ENCODE data around the gene VPS11. TPM values are rescaled to one million over a fixed set of nuclear protein-coding genes. Genes with fewer than 3 reads are reported as not detected.
A peak's percentile ranks its signal among the peaks of the same experiment; 100 is the strongest.

Gene VPS11
- total RNA-seq, 4 donors from 2014 or later, result 15.2 to 28.4 (median 18.2) TPM

GRCh38 chr11:119085437-119085847 lies 17.8 kb downstream of the VPS11 start:
- Histone ChIP-seq H3K9me3 (no peaks in the 10 kb centered on the region), H3K4me1 (peaks cover 13 to 32% (median 16%) of the 10 kb centered on the region in 3 donors), H3K27ac (peak overlapping the region; percentile 87 to 98 (median 94)), H3K36me3 (peaks cover 10 to 26% (median 13%) of the 10 kb centered on the region in 3 donors), H3K4me3 (peak overlapping the region; percentile 63 to 95 (median 82)), H3K27me3 (no peaks in the 10 kb centered on the region)
- 0% methylated on average over 8 of the region's 13 CpGs; no CpG with 5 or more reads in 1 of the 2 donors for WGBS, 2 donors
- intact Hi-C loops (cut with DNase I), result no loop called here
- no peak for DNase-seq
- no peak for TF ChIP-seq POLR2A (IDR thresholded peaks at IDR 0.05)
- no peak for TF ChIP-seq CTCF (IDR thresholded peaks at IDR 0.05)

- intact Hi-C loops (cut with DNase I), result no loop called here
- WGBS, 2 donors, result 86 to 89% methylated on average over 6 of the region's 6 CpGs
- Histone ChIP-seq H3K9me3 (no peaks in the 10 kb centered on the region), H3K4me3 (no peak overlapping the region), H3K36me3 (peaks cover 0 to 17% (median 2%) of the 10 kb centered on the region in 3 donors), H3K27ac (no peak overlapping the region), H3K4me1 (peaks cover 13 to 40% (median 16%) of the 10 kb centered on the region in 3 donors), H3K27me3 (no peaks in the 10 kb centered on the region)
- DNase-seq, result no peak
- TF ChIP-seq POLR2A (IDR thresholded peaks at IDR 0.05) (no peak), CTCF (IDR thresholded peaks at IDR 0.05) (no peak)
Measured at GRCh38 chr11:119087123-119087522, 19.5 kb downstream of the VPS11 start.

- no peak for DNase-seq
- Histone ChIP-seq H3K36me3 (peaks cover 0 to 17% (median 0%) of the 10 kb centered on the region in 3 donors), H3K27me3 (no peaks in the 10 kb centered on the region), H3K4me1 (peaks cover 17 to 47% (median 19%) of the 10 kb centered on the region in 3 donors), H3K9me3 (no peaks in the 10 kb centered on the region), H3K27ac (no peak overlapping the region), H3K4me3 (no peak overlapping the region)
- intact Hi-C loops (cut with DNase I), result no loop called here
- TF ChIP-seq CTCF (IDR thresholded peaks at IDR 0.05), result no peak
- TF ChIP-seq POLR2A (IDR thresholded peaks at IDR 0.05), result no peak
- 80 to 100% methylated on average over 1 of the region's 2 CpGs for WGBS, 2 donors
Measured at GRCh38 chr11:119087747-119088241, 20.2 kb downstream of the VPS11 start.

GRCh38 chr11:119088406-119088805 lies 20.8 kb downstream of the VPS11 start:
- no peaks in the 10 kb centered on the region for H3K9me3 ChIP-seq
- TF ChIP-seq POLR2A (IDR thresholded peaks at IDR 0.05) (no peak), CTCF (IDR thresholded peaks at IDR 0.05) (no peak)
- no peak overlapping the region for H3K4me3 ChIP-seq
- intact Hi-C loops (cut with DNase I), result no loop called here
- H3K36me3 ChIP-seq, result peaks cover 0 to 16% (median 0%) of the 10 kb centered on the region in 3 donors
- 91 to 92% methylated on average over 9 of the region's 9 CpGs for WGBS, 2 donors
- no peak for DNase-seq
- H3K27ac ChIP-seq, result no peak overlapping the region
- H3K4me1 ChIP-seq, result peaks cover 23 to 53% (median 25%) of the 10 kb centered on the region in 3 donors
- no peaks in the 10 kb centered on the region for H3K27me3 ChIP-seq

GRCh38 chr11:119089319-119089718 lies 21.7 kb downstream of the VPS11 start:
- Histone ChIP-seq H3K9me3 (no peaks in the 10 kb centered on the region), H3K27ac (no peak overlapping the region), H3K27me3 (no peaks in the 10 kb centered on the region), H3K4me3 (no peak overlapping the region), H3K36me3 (peaks cover 0 to 16% (median 0%) of the 10 kb centered on the region in 3 donors), H3K4me1 (peaks cover 28 to 54% (median 28%) of the 10 kb centered on the region in 3 donors)
- DNase-seq, result no peak
- intact Hi-C loops (cut with DNase I), result no loop called here
- no peak for TF ChIP-seq CTCF (IDR thresholded peaks at IDR 0.05)
- no peak for TF ChIP-seq POLR2A (IDR thresholded peaks at IDR 0.05)
- WGBS, 2 donors, result 100% methylated on average over 1 of the region's 1 CpG; no CpG with 5 or more reads in 1 of the 2 donors
